K562 (cell line): ENCODE data around the gene VPS4A. TPM values are rescaled to one million over a fixed set of nuclear protein-coding genes. Genes with fewer than 3 reads are reported as not detected.

Source experiments
- FOXP4 ChIP-seq: sonication (generic); formaldehyde crosslinking; IDR thresholded peaks from 2 replicates; pipeline ENCODE4 v1.8.0; 2022; ENCODE audit warnings: mild to moderate bottlenecking, missing genetic modification reagents, borderline replicate concordance
- HMGXB4 ChIP-seq: sonication (generic); formaldehyde crosslinking; IDR thresholded peaks from 2 replicates; pipeline ENCODE4 v1.8.1; 2023; ENCODE audit warnings: mild to moderate bottlenecking, missing genetic modification reagents
- NKRF ChIP-seq: fragments of 450-650 bp; IDR thresholded peaks from 2 replicates; pipeline ENCODE4 v1.6.1; 2016; ENCODE audit warnings: borderline replicate concordance
- RB1 ChIP-seq: fragments of 450-650 bp; IDR thresholded peaks from 2 replicates; pipeline ENCODE4 v1.6.1; 2017; ENCODE audit warnings: low read depth, mild to moderate bottlenecking
- RBM22 ChIP-seq: fragments of 200-400 bp; formaldehyde crosslinking; IDR thresholded peaks from 2 replicates; pipeline ENCODE4 v1.6.1; 2018; ENCODE audit warnings: low read length, low read depth; ENCODE audit not compliant: poor library complexity, severe bottlenecking
- SUPT5H ChIP-seq: fragments of 450-650 bp; IDR thresholded peaks from 2 replicates; pipeline ENCODE4 v1.6.1; 2016
- ZC3H4 ChIP-seq: sonication (generic); formaldehyde crosslinking; IDR thresholded peaks from 2 replicates; pipeline ENCODE4 v1.9.0; 2021; ENCODE audit warnings: missing genetic modification reagents, borderline replicate concordance
- ZNF224 ChIP-seq: sonication (generic); formaldehyde crosslinking; IDR thresholded peaks from 2 replicates; pipeline ENCODE4 v1.8.0; 2022; ENCODE audit warnings: mild to moderate bottlenecking, missing genetic modification reagents
- ZNF318 ChIP-seq, 2 experiments: fragments of 450-650 bp; IDR thresholded peaks; 2 replicates each; pipeline ENCODE4 v1.6.1; 2016; ENCODE audit warnings: mild to moderate bottlenecking in 2 of 2, borderline replicate concordance in 1 of 2, low read depth in 1 of 2, moderate library complexity in 1 of 2
- polyA plus RNA-seq, 8 experiments: library from polyadenylated mRNA; depleted of rRNA in 4 of 8; stranded (reverse) in 5 of 8; unstranded in 3 of 8; fragments of >200 nt; fragmentation: Nextera tagmentation in 2 of 8; fragmentation: Illumina TruSeq in 1 of 8; extraction: Ambion mirVana in 2 of 8; extraction: Trizol in 1 of 8; gene quantifications; 2 replicates each; pipeline versions ENCODE4 v1.2.1 to v1.2.3, GENCODE V29; 2011 to 2014; ENCODE audit warnings: inconsistent platforms in 1 of 8, missing spikeins in 1 of 8
- total RNA-seq, 7 experiments: library from RNA; depleted of rRNA in 6 of 7; stranded (reverse); fragments of >200 nt in 6 of 7; fragmentation: Illumina TruSeq in 2 of 7; extraction: Trizol in 2 of 7; gene quantifications; 2 replicates each; pipeline versions ENCODE4 v1.2.1 to v1.2.3, GENCODE V29; 2011 to 2021; ENCODE audit warnings: low replicate concordance in 1 of 7

Gene VPS4A
- total and polyA plus RNA-seq, 9 of the 15 experiments (the other 6 are each of a cell fraction or from before 2014, with no cell fraction given), result 7.6 to 45.4 (median 29.9) TPM

- TF ChIP-seq ZNF318 (IDR thresholded peaks at IDR 0.05; ENCODE audit: borderline replicate concordance in 1 of 2, low read depth in 1 of 2), result no peak
- peak; percentile 8; the same call in 1 of the 2 replicates for TF ChIP-seq FOXP4 (CRISPR knock-in tag)
- TF ChIP-seq SUPT5H, result peak; percentile 16; the same call in 1 of the 2 replicates
- peak; percentile 20; the same call in 1 of the 2 replicates for TF ChIP-seq HMGXB4 (CRISPR knock-in tag)
- TF ChIP-seq RBM22, result peak; percentile 71
- TF ChIP-seq ZNF224 (CRISPR knock-in tag), result 0 out of 2 replicates have a peak, but pooled peaks have one; percentile 29
- TF ChIP-seq NKRF, result peak; percentile 36; the same call in 1 of the 2 replicates
- TF ChIP-seq ZC3H4, result peak; percentile 88; the same call in 1 of the 2 replicates
- 0 out of 2 replicates have a peak, but pooled peaks have one; percentile 28 for TF ChIP-seq RB1
Measured at GRCh38 chr16:69329369-69330285, 18.5 kb downstream of the VPS4A start (continued).
